Measurements from ENCODE around the gene TPM1.

TPM1 gene

GRCh38 chr15:63057468-63058345, 15.2 kb downstream of the TPM1 start:
- no peak for DNase-seq

- no peak for DNase-seq
Observed at GRCh38 chr15:63059075-63059474, 16.5 kb downstream of the TPM1 start.

GRCh38 chr15:63059573-63060216, 17.1 kb downstream of the TPM1 start:
- DNase-seq = no peak

GRCh38 chr15:63060699-63061098, 18.2 kb downstream of the TPM1 start:
- DNase-seq = no peak

GRCh38 chr15:63061975-63062374, 19.4 kb downstream of the TPM1 start:
- DNase-seq = no peak

GRCh38 chr15:63063164-63063756, 20.7 kb downstream of the TPM1 start:
- no peak for DNase-seq

GRCh38 chr15:63063877-63064409, 21.4 kb downstream of the TPM1 start:
- DNase-seq = no peak

- DNase-seq = no peak
Observed at GRCh38 chr15:63065262-63066221, 23.0 kb downstream of the TPM1 start.

GRCh38 chr15:63066272-63066671, 23.7 kb downstream of the TPM1 start:
- no peak for DNase-seq

GRCh38 chr15:63067306-63067705, 24.8 kb downstream of the TPM1 start:
- DNase-seq = no peak

- DNase-seq = no peak
Observed at GRCh38 chr15:63067976-63068743, 25.6 kb downstream of the TPM1 start.

GRCh38 chr15:63069616-63070090, 27.1 kb downstream of the TPM1 start:
- no peak for DNase-seq

- no peak for DNase-seq
Observed at GRCh38 chr15:63070681-63071129, 28.2 kb downstream of the TPM1 start.

- DNase-seq = no peak
Observed at GRCh38 chr15:63071288-63071909, 28.9 kb downstream of the TPM1 start.

- no peak for DNase-seq
Observed at GRCh38 chr15:63072023-63072650, 29.6 kb downstream of the TPM1 start.

- no peak for DNase-seq
Observed at GRCh38 chr15:63072809-63073277, 30.3 kb downstream of the TPM1 start.

- no peak for DNase-seq
Observed at GRCh38 chr15:63073497-63074172, 31.1 kb downstream of the TPM1 start.

GRCh38 chr15:63075015-63075983, 32.8 kb downstream of the TPM1 start:
- no peak for DNase-seq
